GM12878 (cell line): ENCODE measurements around the gene SPC24. TPM values are rescaled to one million over a fixed set of nuclear protein-coding genes. Genes with fewer than 3 reads are reported as not detected.

Experiments used
- ATAC-seq: fragments of 200-7000 bp; cut with Tn5 transposase; 3 replicates; pipeline ENCODE4 v1.9.1; 2020; ENCODE audit warnings: mild to moderate bottlenecking, moderate library complexity
- BruUV-seq: library from RNA; stranded (reverse); fragments of 400-500 nt; replicated peaks from 2 replicates; lab custom pipeline; 2021; lab: Mats Ljungman, UMichigan
- CTCF ChIA-PET: fragments of 300-600 bp; sonication (Branson Sonifier 250); formaldehyde crosslinking; extraction: SDS; loops from one replicate; lab custom pipeline; 2021; ENCODE audit warnings: inconsistent platforms; lab: Yijun Ruan, JAX
- POLR2A ChIA-PET: fragments of 350-600 bp; formaldehyde crosslinking; extraction: SDS; loops from one replicate; lab custom pipeline; 2021; ENCODE audit warnings: inconsistent platforms; lab: Charles Lee
- RAD21 ChIA-PET: fragments of 300-600 bp; sonication (Branson Sonifier 250); formaldehyde crosslinking; loops from one replicate; lab custom pipeline; 2023; ENCODE audit warnings: antibody characterized with exemption; ENCODE audit not compliant: unreplicated experiment; lab: Charles Lee
- SMC1A ChIA-PET: fragments of 300-600 bp; sonication (Branson Sonifier 250); formaldehyde crosslinking; loops from one replicate; lab custom pipeline; 2023; ENCODE audit not compliant: unreplicated experiment, uncharacterized antibody; lab: Charles Lee
- DNase-seq: peaks from one replicate; pipeline ENCODE4 v3.0.0-alpha.2; 2011; ENCODE audit warnings: low read depth, low spot score
- FAIRE-seq: peaks from 3 replicates; lab custom pipeline; 2011; peaks lifted over from hg19 to GRCh38; lab: Jason Lieb, UNC
- H2AFZ ChIP-seq: 2 replicates; pipeline ENCODE4 v1.6.0; 2011; ENCODE audit warnings: low read depth, low read length, control low read depth; ENCODE audit not compliant: control insufficient read depth
- H3K27ac ChIP-seq: 2 replicates; pipeline ENCODE4 v1.5.1; 2011; ENCODE audit warnings: control low read depth; ENCODE audit not compliant: control insufficient read depth, insufficient read depth
- H3K27me3 ChIP-seq, 2 experiments: replicated peaks in 1 of 2; 2 replicates each; pipeline versions ENCODE4 v1.6.0 to v1.6.1; 2011; ENCODE audit warnings: low read length in 1 of 2; ENCODE audit not compliant: control insufficient read depth in 2 of 2, insufficient read depth in 2 of 2
- H3K36me3 ChIP-seq, 2 experiments: 2 replicates each; pipeline ENCODE4 v1.5.1; 2011; ENCODE audit warnings: low read length in 1 of 2; ENCODE audit not compliant: control insufficient read depth in 2 of 2, insufficient read depth in 2 of 2
- H3K4me1 ChIP-seq: 2 replicates; pipeline ENCODE4 v1.6.1; 2011; ENCODE audit warnings: mild to moderate bottlenecking, low read length, moderate library complexity, mixed read lengths; ENCODE audit not compliant: control insufficient read depth, insufficient read depth
- H3K4me2 ChIP-seq: 2 replicates; pipeline ENCODE4 v1.6.0; 2011; ENCODE audit warnings: control low read depth; ENCODE audit not compliant: control insufficient read depth, insufficient read depth
- H3K4me3 ChIP-seq: fragments of 200-600 bp; sonication (generic); 2 replicates; pipeline ENCODE4 v1.5.1; 2016
- H3K79me2 ChIP-seq: 2 replicates; pipeline ENCODE4 v1.6.0; 2011; ENCODE audit warnings: low read length; ENCODE audit not compliant: control insufficient read depth, insufficient read depth
- H3K9ac ChIP-seq: 2 replicates; pipeline ENCODE4 v1.8.0; 2011; ENCODE audit warnings: low read length, control low read depth, mixed read lengths; ENCODE audit not compliant: control insufficient read depth, insufficient read depth
- H3K9me3 ChIP-seq: replicated peaks from 3 replicates; pipeline ENCODE4 v1.5.1; 2011; ENCODE audit warnings: mild to moderate bottlenecking, low read length; ENCODE audit not compliant: control insufficient read depth, insufficient read depth
- H4K20me1 ChIP-seq: 2 replicates; pipeline ENCODE4 v1.6.0; 2011; ENCODE audit not compliant: control insufficient read depth, insufficient read depth
- BMI1 ChIP-seq: fragments of 450-650 bp; IDR thresholded peaks from 2 replicates; pipeline ENCODE4 v1.6.1; 2016; ENCODE audit warnings: mild to moderate bottlenecking, moderate library complexity, borderline replicate concordance
- CREM ChIP-seq: IDR thresholded peaks from 2 replicates; pipeline ENCODE4 v1.6.1; 2014; ENCODE audit warnings: antibody characterized with exemption, low read depth
- ESRRA ChIP-seq: IDR thresholded peaks from 2 replicates; pipeline ENCODE4 v1.6.1; 2012; ENCODE audit warnings: mild to moderate bottlenecking, low read length, improper control_type of control experiment
- MTA2 ChIP-seq: fragments of 450-650 bp; IDR thresholded peaks from 2 replicates; pipeline ENCODE4 v1.6.1; 2016; ENCODE audit warnings: low read depth, mild to moderate bottlenecking, moderate library complexity
- MXI1 ChIP-seq: fragments of 150-350 bp; IDR thresholded peaks from 2 replicates; pipeline ENCODE4 v1.6.1; 2011; ENCODE audit warnings: low read depth, mild to moderate bottlenecking, inconsistent platforms, low read length, improper control_type of control experiment
- PBX3 ChIP-seq: IDR thresholded peaks from 2 replicates; pipeline ENCODE4 v1.6.1; 2011; ENCODE audit warnings: mild to moderate bottlenecking, low read depth, low read length, moderate library complexity; ENCODE audit not compliant: insufficient replicate concordance
- RCOR1 ChIP-seq: conservative IDR thresholded peaks from 2 replicates; pipeline ENCODE4 v1.6.1; 2012; ENCODE audit warnings: low read depth, low read length, improper control_type of control experiment
- RFX5 ChIP-seq: IDR thresholded peaks from 2 replicates; pipeline ENCODE4 v1.6.1; 2011; ENCODE audit warnings: low read depth, low read length, improper control_type of control experiment
- SUZ12 ChIP-seq: fragments of 200-600 bp; sonication (generic); IDR thresholded peaks from one replicate; pipeline ENCODE4 v1.6.1; 2018; ENCODE audit warnings: antibody characterized with exemption, mild to moderate bottlenecking; ENCODE audit not compliant: unreplicated experiment
- ZBTB11 ChIP-seq: fragments of 450-650 bp; formaldehyde crosslinking; IDR thresholded peaks from 2 replicates; pipeline ENCODE4 v1.5.0; 2022; ENCODE audit warnings: mild to moderate bottlenecking, missing genetic modification characterization
- ZBTB33 ChIP-seq: fragments of 450-650 bp; IDR thresholded peaks from 2 replicates; pipeline ENCODE4 v1.6.1; 2017; ENCODE audit warnings: mild to moderate bottlenecking
- WGBS: methylation state at CpG from one replicate; pipeline ENCODE4 v1.1.6; 2016; ENCODE audit warnings: low lambda C conversion rate; ENCODE audit not compliant: insufficient replicate concordance, insufficient coverage; ENCODE audit errors: missing lambda C conversion rate; 5-methylcytosine and 5-hydroxymethylcytosine counted together
- in situ Hi-C: fragments of 300-500 bp; cut with MboI; formaldehyde crosslinking; loops from 9 replicates; pipeline ENCODE4 v1.14.3; 2018; ENCODE audit warnings: mixed read lengths
- intact Hi-C: fragments of 100-400 bp; cut with micrococcal nuclease; formaldehyde crosslinking; loops from one replicate; pipeline ENCODE4 v1.14.2; 2022; ENCODE audit not compliant: unreplicated experiment
- polyA plus RNA-seq, 11 experiments: library from polyadenylated mRNA; depleted of rRNA in 4 of 11; unstranded in 6 of 11; stranded (reverse) in 5 of 11; fragments of >200 nt; fragmentation: Nextera tagmentation in 4 of 11; fragmentation: Illumina TruSeq in 1 of 11; extraction: Ambion mirVana in 4 of 11; extraction: Trizol in 1 of 11; gene quantifications; 1 replicate in 1 of 11; 2 replicates in 10 of 11; pipeline versions ENCODE4 v1.2.1 to v1.2.3, GENCODE V29; 2011 to 2016; ENCODE audit warnings: inconsistent platforms in 2 of 11, missing spikeins in 2 of 11, low read depth in 1 of 11
- total RNA-seq, 4 experiments: library from RNA; depleted of rRNA in 3 of 4; stranded (reverse); fragments of >200 nt in 3 of 4; fragmentation: Illumina TruSeq in 1 of 4; extraction: Trizol in 1 of 4; gene quantifications; 2 replicates each; pipeline versions ENCODE4 v1.2.1 to v1.2.3, GENCODE V29; 2013 to 2021
- TF ChIP-seq, protein P1 (sequence below): fragments of 450-650 bp; IDR thresholded peaks from 2 replicates; pipeline ENCODE4 v1.6.1; 2016; ENCODE audit warnings: mild to moderate bottlenecking
- TF ChIP-seq, protein P2 (sequence below): IDR thresholded peaks from 2 replicates; pipeline ENCODE4 v1.6.1; 2011; ENCODE audit warnings: borderline replicate concordance, low read depth, mild to moderate bottlenecking, moderate library complexity, low read length; ENCODE audit not compliant: insufficient read depth, poor library complexity, severe bottlenecking

Gene SPC24
- total and polyA plus RNA-seq, 10 of the 15 experiments (the other 5 are each of a cell fraction or from before 2014, with no cell fraction given), result 9.4 to 72.6 (median 40.7) TPM

DNA sequence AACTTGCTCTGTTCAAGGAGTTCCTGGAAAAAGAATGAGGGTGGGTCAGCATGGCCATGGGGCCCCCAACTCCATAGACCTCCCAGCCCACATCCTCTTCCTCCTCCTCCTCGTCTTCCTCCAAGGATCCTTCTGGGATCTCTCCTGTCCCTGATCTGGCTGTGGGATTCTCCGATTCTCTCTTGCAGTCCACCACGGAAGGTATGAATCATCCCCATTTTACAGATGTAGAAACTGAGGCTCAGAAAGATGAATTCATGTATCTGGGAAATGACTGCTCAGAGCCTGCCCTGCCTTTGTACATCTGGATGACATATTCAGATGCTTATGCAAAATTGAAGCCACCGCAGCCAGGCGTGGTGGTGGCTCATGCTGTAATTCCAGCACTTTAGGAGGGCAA, 43.9 kb upstream of the SPC24 start:
- ATAC-seq (no peak), DNase-seq (no peak), FAIRE-seq (no peak)
- 67% methylated on average over 5 of the region's 5 CpGs for WGBS
- Histone ChIP-seq H3K36me3 (no peaks in the 10 kb centered on the region), H3K27ac (no peak overlapping the region), H3K4me3 (no peak overlapping the region), H2AFZ (no peak overlapping the region), H4K20me1 (no peaks in the 10 kb centered on the region), H3K27me3 (no peaks in the 10 kb centered on the region), H3K4me2 (no peak overlapping the region), H3K9ac (no peak overlapping the region), H3K9me3 (no peaks in the 10 kb centered on the region), H3K79me2 (peaks cover 3% of the 10 kb centered on the region), H3K4me1 (peaks cover 11% of the 10 kb centered on the region)
- BruUV-seq, result no TSS peak
- CTCF ChIA-PET, result interaction anchor here (0.6 kb wide), 1 partner anchor 85 kb away, joined by 3 read pairs; no protein-coding TSS in a partner anchor
- SMC1A ChIA-PET, result no interaction called here
- in situ Hi-C loops (no loop called here), intact Hi-C loops (no loop called here)
- RAD21 ChIA-PET, result no interaction called here
- TF ChIP-seq MXI1 (no peak), ZBTB33 (no peak), RCOR1 (no peak), MTA2 (no peak), ESRRA (no peak), PBX3 (no peak), RFX5 (no peak), ZBTB11 (CRISPR knock-in tag) (no peak), BMI1 (no peak), SUZ12 (no peak), CREM (no peak)
- TF ChIP-seq, protein P1, sequence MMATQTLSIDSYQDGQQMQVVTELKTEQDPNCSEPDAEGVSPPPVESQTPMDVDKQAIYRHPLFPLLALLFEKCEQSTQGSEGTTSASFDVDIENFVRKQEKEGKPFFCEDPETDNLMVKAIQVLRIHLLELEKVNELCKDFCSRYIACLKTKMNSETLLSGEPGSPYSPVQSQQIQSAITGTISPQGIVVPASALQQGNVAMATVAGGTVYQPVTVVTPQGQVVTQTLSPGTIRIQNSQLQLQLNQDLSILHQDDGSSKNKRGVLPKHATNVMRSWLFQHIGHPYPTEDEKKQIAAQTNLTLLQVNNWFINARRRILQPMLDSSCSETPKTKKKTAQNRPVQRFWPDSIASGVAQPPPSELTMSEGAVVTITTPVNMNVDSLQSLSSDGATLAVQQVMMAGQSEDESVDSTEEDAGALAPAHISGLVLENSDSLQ, result no peak
- TF ChIP-seq, protein P2, sequence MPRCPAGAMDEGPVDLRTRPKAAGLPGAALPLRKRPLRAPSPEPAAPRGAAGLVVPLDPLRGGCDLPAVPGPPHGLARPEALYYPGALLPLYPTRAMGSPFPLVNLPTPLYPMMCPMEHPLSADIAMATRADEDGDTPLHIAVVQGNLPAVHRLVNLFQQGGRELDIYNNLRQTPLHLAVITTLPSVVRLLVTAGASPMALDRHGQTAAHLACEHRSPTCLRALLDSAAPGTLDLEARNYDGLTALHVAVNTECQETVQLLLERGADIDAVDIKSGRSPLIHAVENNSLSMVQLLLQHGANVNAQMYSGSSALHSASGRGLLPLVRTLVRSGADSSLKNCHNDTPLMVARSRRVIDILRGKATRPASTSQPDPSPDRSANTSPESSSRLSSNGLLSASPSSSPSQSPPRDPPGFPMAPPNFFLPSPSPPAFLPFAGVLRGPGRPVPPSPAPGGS, result no peak
- POLR2A ChIA-PET, result no interaction called here
